Activated CD4-positive, alpha-beta T cell treated with anti-CD3 and anti-CD28 coated beads, Interleukin-2, amount 10 ng/mL, durations not matched to agents 7 days and 5 days (primary cell): ENCODE data around the gene BTBD10. TPM values are rescaled to one million over a fixed set of nuclear protein-coding genes. Genes with fewer than 3 reads are reported as not detected.
A peak's percentile ranks its signal among the peaks of the same experiment; 100 is the strongest.

Source experiments
- CTCF ChIA-PET: fragments of 350-600 bp; sonication (Branson Sonifier 250); formaldehyde crosslinking; loops from one replicate; lab custom pipeline; 2021; ENCODE audit warnings: antibody characterized with exemption; lab: Charles Lee
- POLR2A ChIA-PET: fragments of 350-600 bp; sonication (Branson Sonifier 250); formaldehyde crosslinking; loops from one replicate; lab custom pipeline; 2021; ENCODE audit warnings: antibody characterized with exemption; lab: Charles Lee
- DNase-seq: peaks from one replicate; pipeline ENCODE4 v3.0.0-alpha.2; 2020
- H3K27ac Mint-ChIP-seq: one replicate; pipeline ENCODE4 v1.8.0; 2021; ENCODE audit warnings: mild to moderate bottlenecking, moderate library complexity, mixed read lengths
- H3K27me3 Mint-ChIP-seq: one replicate; pipeline ENCODE4 v1.8.0; 2021; ENCODE audit warnings: mixed read lengths
- H3K36me3 Mint-ChIP-seq: one replicate; pipeline ENCODE4 v1.8.0; 2021; ENCODE audit warnings: low read depth, mixed read lengths
- H3K4me1 Mint-ChIP-seq: one replicate; pipeline ENCODE4 v1.8.0; 2021; ENCODE audit warnings: mixed read lengths
- H3K4me3 Mint-ChIP-seq: one replicate; pipeline ENCODE4 v1.8.0; 2021; ENCODE audit warnings: mild to moderate bottlenecking, moderate library complexity, mixed read lengths
- H3K9me3 Mint-ChIP-seq: one replicate; pipeline ENCODE4 v1.8.0; 2021; ENCODE audit warnings: mixed read lengths
- total RNA-seq, 2 experiments: library from RNA; stranded (reverse); gene quantifications; one replicate each; pipeline ENCODE4 v1.2.3, GENCODE V29; 2021

Gene BTBD10
- total RNA-seq, 2 experiments from 2014 or later: 25.7 to 31.3 TPM

GRCh38 chr11:13358596-13359270 lies 104.3 kb downstream of the BTBD10 start:
- Mint-ChIP-seq H3K27ac (no peak overlapping the region), H3K4me3 (no peak overlapping the region), H3K9me3 (no peaks in the 10 kb centered on the region), H3K36me3 (peaks cover 25% of the 10 kb centered on the region), H3K27me3 (no peaks in the 10 kb centered on the region), H3K4me1 (peaks cover 7% of the 10 kb centered on the region)
- POLR2A ChIA-PET: interaction anchor here (0.6 kb wide), 1 partner anchor 14 kb away, joined by 6 read pairs; no protein-coding TSS in a partner anchor
- DNase-seq: no peak
- CTCF ChIA-PET: interaction anchor here (0.7 to 1.1 kb wide), 2 partner anchors 9 to 153 kb away, joined by 3 read pairs; no protein-coding TSS in a partner anchor

- Mint-ChIP-seq H3K9me3 (no peaks in the 10 kb centered on the region), H3K27me3 (no peaks in the 10 kb centered on the region)
Measured at GRCh38 chr11:13357232-13357631, 105.8 kb downstream of the BTBD10 start.

GRCh38 chr11:13355191-13355590 lies 107.8 kb downstream of the BTBD10 start:
- no peaks in the 10 kb centered on the region for H3K27me3 Mint-ChIP-seq
- CTCF ChIA-PET: interaction anchor here (0.9 to 1.4 kb wide), 2 partner anchors 11 to 59 kb away, joined by 3 to 4 read pairs; no protein-coding TSS in a partner anchor
- no peak overlapping the region for H3K27ac Mint-ChIP-seq
- peaks cover 16% of the 10 kb centered on the region for H3K36me3 Mint-ChIP-seq
- POLR2A ChIA-PET: no interaction called here
- no peak for DNase-seq
- no peaks in the 10 kb centered on the region for H3K9me3 Mint-ChIP-seq
- H3K4me3 Mint-ChIP-seq: no peak overlapping the region
- peaks cover 9% of the 10 kb centered on the region for H3K4me1 Mint-ChIP-seq

More at GRCh38 chr11:13357232-13357631, 105.8 kb downstream of the BTBD10 start:
- H3K36me3 Mint-ChIP-seq: peaks cover 22% of the 10 kb centered on the region
- H3K4me3 Mint-ChIP-seq: no peak overlapping the region
- peaks cover 9% of the 10 kb centered on the region for H3K4me1 Mint-ChIP-seq
- DNase-seq: no peak
- ChIA-PET CTCF (no interaction called here), POLR2A (no interaction called here)
- H3K27ac Mint-ChIP-seq: peak overlapping the region; percentile 19

- H3K27me3 Mint-ChIP-seq: no peaks in the 10 kb centered on the region
- DNase-seq: no peak
- no peak overlapping the region for H3K27ac Mint-ChIP-seq
- ChIA-PET CTCF (interaction anchor here (0.6 to 1.4 kb wide), 3 partner anchors 9 to 58 kb away, joined by 3 read pairs; no protein-coding TSS in a partner anchor), POLR2A (no interaction called here)
- H3K9me3 Mint-ChIP-seq: no peaks in the 10 kb centered on the region
- H3K4me3 Mint-ChIP-seq: no peak overlapping the region
- peaks cover 13% of the 10 kb centered on the region for H3K36me3 Mint-ChIP-seq
- H3K4me1 Mint-ChIP-seq: peaks cover 9% of the 10 kb centered on the region
Measured at GRCh38 chr11:13354335-13354734, 108.7 kb downstream of the BTBD10 start.

- Mint-ChIP-seq H3K36me3 (peaks cover 11% of the 10 kb centered on the region), H3K27me3 (no peaks in the 10 kb centered on the region), H3K4me3 (no peak overlapping the region), H3K27ac (no peak overlapping the region), H3K4me1 (peaks cover 19% of the 10 kb centered on the region), H3K9me3 (no peaks in the 10 kb centered on the region)
- ChIA-PET CTCF (interaction anchor here (1.5 to 2.2 kb wide), 3 partner anchors 13 to 49 kb away, joined by 3 to 6 read pairs (median 4); no protein-coding TSS in a partner anchor), POLR2A (no interaction called here)
- DNase-seq: no peak
Measured at GRCh38 chr11:13352711-13353110, 110.3 kb downstream of the BTBD10 start.

- peaks cover 18% of the 10 kb centered on the region for H3K4me1 Mint-ChIP-seq
- no peaks in the 10 kb centered on the region for H3K36me3 Mint-ChIP-seq
- no peak overlapping the region for H3K27ac Mint-ChIP-seq
- POLR2A ChIA-PET: no interaction called here
- H3K27me3 Mint-ChIP-seq: no peaks in the 10 kb centered on the region
- DNase-seq: no peak
- CTCF ChIA-PET: interaction anchor here (0.9 to 1.5 kb wide), 2 partner anchors 10 to 14 kb away, joined by 3 to 9 read pairs; no protein-coding TSS in a partner anchor
- H3K4me3 Mint-ChIP-seq: no peak overlapping the region
- no peaks in the 10 kb centered on the region for H3K9me3 Mint-ChIP-seq
Measured at GRCh38 chr11:13349581-13349980, 113.4 kb downstream of the BTBD10 start.

- H3K4me1 Mint-ChIP-seq: peaks cover 15% of the 10 kb centered on the region
- POLR2A ChIA-PET: no interaction called here
- H3K27me3 Mint-ChIP-seq: no peaks in the 10 kb centered on the region
- no peaks in the 10 kb centered on the region for H3K9me3 Mint-ChIP-seq
- CTCF ChIA-PET: interaction anchor here (0.9 to 1.5 kb wide), 2 partner anchors 10 to 14 kb away, joined by 3 to 9 read pairs; no protein-coding TSS in a partner anchor
- H3K27ac Mint-ChIP-seq: no peak overlapping the region
- peaks cover under 1% of the 10 kb centered on the region for H3K36me3 Mint-ChIP-seq
- no peak overlapping the region for H3K4me3 Mint-ChIP-seq
- DNase-seq: no peak
Measured at GRCh38 chr11:13349046-13349445, 114.0 kb downstream of the BTBD10 start.

- H3K4me3 Mint-ChIP-seq: no peak overlapping the region
- ChIA-PET POLR2A (no interaction called here), CTCF (interaction anchor here (1.2 kb wide), 1 partner anchor 9 kb away, joined by 4 read pairs; no protein-coding TSS in a partner anchor)
Measured at GRCh38 chr11:13348305-13348704, 114.7 kb downstream of the BTBD10 start.

GRCh38 chr11:13347901-13348300 lies 115.1 kb downstream of the BTBD10 start:
- H3K9me3 Mint-ChIP-seq: no peaks in the 10 kb centered on the region
- H3K27ac Mint-ChIP-seq: peak overlapping the region; percentile 68
- H3K36me3 Mint-ChIP-seq: peaks cover 2% of the 10 kb centered on the region
- no peaks in the 10 kb centered on the region for H3K27me3 Mint-ChIP-seq
- H3K4me1 Mint-ChIP-seq: peaks cover 15% of the 10 kb centered on the region
- CTCF ChIA-PET: interaction anchor here (1.2 kb wide), 1 partner anchor 9 kb away, joined by 4 read pairs; no protein-coding TSS in a partner anchor
- POLR2A ChIA-PET: no interaction called here
- no peak for DNase-seq
- no peak overlapping the region for H3K4me3 Mint-ChIP-seq

More at GRCh38 chr11:13348305-13348704, 114.7 kb downstream of the BTBD10 start:
- no peak for DNase-seq
- H3K27me3 Mint-ChIP-seq: no peaks in the 10 kb centered on the region
- peaks cover 2% of the 10 kb centered on the region for H3K36me3 Mint-ChIP-seq
- no peaks in the 10 kb centered on the region for H3K9me3 Mint-ChIP-seq
- H3K4me1 Mint-ChIP-seq: peaks cover 16% of the 10 kb centered on the region
- H3K27ac Mint-ChIP-seq: peak overlapping the region; percentile 68

GRCh38 chr11:13346470-13346869 lies 116.6 kb downstream of the BTBD10 start:
- Mint-ChIP-seq H3K27ac (no peak overlapping the region), H3K36me3 (peaks cover 2% of the 10 kb centered on the region), H3K4me1 (peaks cover 15% of the 10 kb centered on the region), H3K4me3 (no peak overlapping the region), H3K9me3 (no peaks in the 10 kb centered on the region), H3K27me3 (no peaks in the 10 kb centered on the region)
- ChIA-PET CTCF (interaction anchor here (1.1 kb wide), 1 partner anchor 96 kb away, joined by 3 read pairs; no protein-coding TSS in a partner anchor), POLR2A (no interaction called here)
- no peak for DNase-seq

- Mint-ChIP-seq H3K27ac (no peak overlapping the region), H3K4me1 (peaks cover 30% of the 10 kb centered on the region), H3K4me3 (no peak overlapping the region), H3K9me3 (no peaks in the 10 kb centered on the region), H3K27me3 (no peaks in the 10 kb centered on the region), H3K36me3 (peaks cover 2% of the 10 kb centered on the region)
- ChIA-PET CTCF (interaction anchor here (0.6 to 1.7 kb wide), 5 partner anchors 9 to 161 kb away, joined by 3 to 4 read pairs (median 3); no protein-coding TSS in a partner anchor), POLR2A (no interaction called here)
- no peak for DNase-seq
Measured at GRCh38 chr11:13344818-13345217, 118.2 kb downstream of the BTBD10 start.

- Mint-ChIP-seq H3K27me3 (no peaks in the 10 kb centered on the region), H3K9me3 (no peaks in the 10 kb centered on the region), H3K4me3 (no peak overlapping the region), H3K4me1 (peaks cover 37% of the 10 kb centered on the region), H3K27ac (peak overlapping the region; percentile 5), H3K36me3 (peaks cover 2% of the 10 kb centered on the region)
- POLR2A ChIA-PET: no interaction called here
- DNase-seq: peak; percentile 84
- CTCF ChIA-PET: interaction anchor here (0.5 to 1.7 kb wide), 12 partner anchors 9 to 1456 kb away, joined by 3 to 6 read pairs (median 4); no protein-coding TSS in a partner anchor
Measured at GRCh38 chr11:13343931-13344717, 118.9 kb downstream of the BTBD10 start.
